ENCODE results near the gene PHF12.

Gene PHF12

DNA sequence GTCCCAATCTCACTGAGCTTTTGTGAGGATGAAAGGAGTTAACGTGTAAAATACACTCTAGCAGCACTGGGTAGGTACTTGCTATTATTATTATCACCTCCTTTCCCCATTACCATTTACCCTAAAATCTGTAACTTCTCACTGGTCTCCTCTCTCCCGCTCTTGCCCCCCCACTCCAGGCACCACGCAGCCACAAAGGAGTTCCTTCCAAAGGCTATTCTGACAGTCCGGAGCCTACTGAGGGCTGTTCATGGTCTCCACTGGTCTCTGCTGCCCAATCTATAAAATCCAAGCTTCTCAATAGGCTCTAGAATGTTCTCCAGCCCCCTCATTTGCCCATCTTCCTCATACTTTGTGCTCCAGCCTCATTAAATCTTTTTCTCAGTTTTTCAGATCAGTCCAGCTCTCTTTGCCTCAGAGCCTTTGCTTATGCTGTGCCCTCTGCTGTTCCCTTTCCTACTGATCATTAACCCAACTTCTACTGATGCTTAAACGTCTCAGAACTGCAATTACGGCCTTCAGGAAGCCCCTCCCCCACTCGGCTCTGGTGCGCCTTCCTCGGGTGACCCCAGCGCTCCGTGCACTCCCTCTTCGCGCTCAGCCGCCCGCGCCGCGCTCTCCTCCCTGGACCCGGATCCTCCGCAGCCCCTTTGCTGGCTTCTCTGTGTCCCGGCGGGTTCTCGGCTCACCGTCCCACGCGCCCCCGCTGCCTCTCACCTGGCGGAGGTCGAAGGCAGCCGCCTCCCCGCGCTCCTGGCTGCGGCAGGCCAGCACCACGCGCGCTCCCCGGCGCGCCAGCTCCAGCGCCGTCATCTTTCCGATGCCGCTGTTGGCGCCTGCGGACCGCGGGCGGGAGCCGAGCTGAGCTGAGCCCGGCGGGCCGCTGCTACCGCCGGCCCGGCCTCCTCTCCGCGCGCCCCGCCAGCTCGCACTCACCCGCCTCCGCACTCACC lies 49.2 kb downstream of the PHF12 start:
- H3K9me3 ChIP-seq (ENCODE audit: control insufficient read depth in 2 of 2, low read length in 2 of 2): no peaks in the 10 kb centered on the region
- H3K36me3 ChIP-seq (ENCODE audit: control insufficient read depth in 2 of 2, insufficient read depth in 2 of 2, low read length in 2 of 2): peaks cover 12 to 15% of the 10 kb centered on the region in 2 donors
- peaks cover 38% of the 10 kb centered on the region for H3K4me1 ChIP-seq (ENCODE audit: control insufficient read depth, insufficient read depth, low read length)
- peak overlapping the region; percentile 58 for H3K27ac ChIP-seq (ENCODE audit: low read length)
- H3K4me3 ChIP-seq (ENCODE audit: low read length in 2 of 2): peak overlapping the region; percentile 52 to 78
- peak overlapping the region; percentile 54 to 58 for H3K9ac ChIP-seq (ENCODE audit: low read length in 2 of 2)
- no peaks in the 10 kb centered on the region for H3K27me3 ChIP-seq (ENCODE audit: control insufficient read depth in 1 of 2, insufficient read depth in 2 of 2, low read length in 2 of 2)

DNA sequence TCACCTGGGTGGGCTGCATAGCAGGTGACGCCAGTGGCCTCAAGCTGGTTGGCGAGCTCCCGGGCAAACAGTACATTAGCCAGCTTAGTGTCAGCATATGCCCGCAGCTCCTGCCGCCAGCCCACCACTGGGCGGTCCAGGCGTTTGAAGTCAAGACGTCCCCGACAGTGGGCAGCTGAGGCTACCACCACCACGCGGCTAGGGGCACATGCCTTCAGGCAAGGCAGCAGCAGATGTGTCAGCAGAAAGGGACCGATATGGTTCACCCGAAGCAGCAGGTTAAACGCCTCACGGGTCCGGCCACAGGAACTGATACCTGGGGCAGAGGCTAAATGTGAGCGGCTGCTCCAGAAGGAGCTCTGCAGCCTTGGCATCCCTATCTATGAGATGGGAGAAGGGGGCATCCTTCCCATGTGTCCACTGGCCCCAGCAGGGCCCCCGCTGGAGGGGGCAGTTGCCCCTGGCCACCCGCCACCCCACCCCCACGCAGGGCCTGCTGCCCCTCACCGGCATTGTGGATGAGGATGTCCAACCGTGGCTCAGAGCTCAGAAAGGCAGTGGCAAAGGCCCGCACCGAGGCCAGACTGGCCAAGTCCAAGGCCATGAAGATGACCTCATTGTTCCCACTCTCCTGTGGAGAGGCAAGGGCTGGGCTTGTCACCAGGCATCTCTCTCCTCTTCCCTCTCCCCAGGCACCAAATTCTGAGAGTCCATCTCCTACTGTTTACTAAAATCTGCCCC lies 50.2 kb downstream of the PHF12 start:
- no peaks in the 10 kb centered on the region for H3K27me3 ChIP-seq (ENCODE audit: control insufficient read depth in 1 of 2, insufficient read depth in 2 of 2, low read length in 2 of 2)
- no peak overlapping the region for H3K27ac ChIP-seq (ENCODE audit: low read length)
- H3K9ac ChIP-seq (ENCODE audit: low read length in 2 of 2): peak overlapping the region in 1 of 2 donors; percentile 54
- H3K36me3 ChIP-seq (ENCODE audit: control insufficient read depth in 2 of 2, insufficient read depth in 2 of 2, low read length in 2 of 2): peaks cover 5 to 6% of the 10 kb centered on the region in 2 donors
- H3K4me1 ChIP-seq (ENCODE audit: control insufficient read depth, insufficient read depth, low read length): peaks cover 37% of the 10 kb centered on the region
- H3K9me3 ChIP-seq (ENCODE audit: control insufficient read depth in 2 of 2, low read length in 2 of 2): no peaks in the 10 kb centered on the region
- peak overlapping the region in 1 of 2 donors; percentile 78 for H3K4me3 ChIP-seq (ENCODE audit: low read length in 2 of 2)

DNA sequence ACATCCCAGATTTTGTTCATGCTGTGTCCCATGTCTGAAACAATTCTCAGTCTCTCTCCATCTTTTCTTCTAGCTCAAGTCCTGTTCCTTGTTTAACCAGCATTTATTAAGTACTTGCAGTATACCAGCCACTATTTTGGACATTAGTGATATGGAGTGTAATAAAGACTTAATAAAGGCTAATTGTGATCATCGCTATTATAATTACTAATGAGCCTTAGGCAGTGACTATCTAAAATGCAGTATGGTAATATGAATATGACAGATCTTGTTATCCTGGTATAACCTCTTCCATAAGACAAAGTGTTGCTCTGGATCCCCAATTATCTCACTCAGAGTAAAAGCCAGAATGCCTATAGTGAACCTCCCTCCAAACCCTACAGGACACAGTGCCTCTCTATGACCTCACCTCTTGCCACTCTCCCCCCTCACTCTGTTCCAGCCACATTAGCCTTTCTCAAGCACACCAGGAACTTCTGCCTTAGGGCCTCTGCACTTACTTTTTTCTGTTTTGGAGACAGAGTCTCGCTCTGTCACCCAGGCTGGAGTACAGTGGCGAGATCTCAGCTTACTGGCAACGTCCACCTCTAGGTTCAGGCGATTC lies 52.0 kb downstream of the PHF12 start:
- Histone ChIP-seq H3K4me1 (ENCODE audit: control insufficient read depth, insufficient read depth, low read length) (peaks cover 38% of the 10 kb centered on the region), H3K9ac (ENCODE audit: low read length in 2 of 2) (no peak overlapping the region), H3K27ac (ENCODE audit: low read length) (no peak overlapping the region), H3K9me3 (ENCODE audit: control insufficient read depth in 2 of 2, low read length in 2 of 2) (no peaks in the 10 kb centered on the region), H3K36me3 (ENCODE audit: control insufficient read depth in 2 of 2, insufficient read depth in 2 of 2, low read length in 2 of 2) (peaks cover 0 to 2% of the 10 kb centered on the region in 2 donors), H3K27me3 (ENCODE audit: control insufficient read depth in 1 of 2, insufficient read depth in 2 of 2, low read length in 2 of 2) (no peaks in the 10 kb centered on the region), H3K4me3 (ENCODE audit: low read length in 2 of 2) (no peak overlapping the region)

DNA sequence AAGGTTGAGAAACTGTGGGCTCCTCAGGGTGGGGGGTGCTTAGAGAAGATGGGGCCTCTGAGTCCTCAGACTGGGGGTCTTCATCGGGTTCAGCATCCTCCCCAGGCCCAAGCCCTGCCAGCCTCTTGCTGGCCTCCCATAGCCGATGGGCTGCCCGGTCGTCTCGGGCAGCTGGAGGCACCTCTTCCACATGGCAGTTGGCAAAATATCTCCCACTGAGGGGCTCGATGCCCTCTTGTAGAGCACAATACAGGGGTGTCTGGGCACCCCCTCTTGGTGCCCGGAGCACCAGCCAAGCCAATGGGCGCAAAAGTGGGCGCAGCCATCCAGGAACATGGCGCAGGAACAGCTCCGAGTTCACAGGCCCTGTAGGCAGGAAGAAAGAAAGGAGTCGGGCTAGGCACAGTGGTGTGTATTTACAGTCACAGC lies 52.8 kb downstream of the PHF12 start:
- Histone ChIP-seq H3K9me3 (ENCODE audit: control insufficient read depth in 2 of 2, low read length in 2 of 2) (no peaks in the 10 kb centered on the region), H3K27ac (ENCODE audit: low read length) (peak overlapping the region; percentile 85), H3K4me1 (ENCODE audit: control insufficient read depth, insufficient read depth, low read length) (peaks cover 38% of the 10 kb centered on the region), H3K9ac (ENCODE audit: low read length in 2 of 2) (peak overlapping the region; percentile 88 to 94), H3K36me3 (ENCODE audit: control insufficient read depth in 2 of 2, insufficient read depth in 2 of 2, low read length in 2 of 2) (peaks cover 0 to 2% of the 10 kb centered on the region in 2 donors), H3K27me3 (ENCODE audit: control insufficient read depth in 1 of 2, insufficient read depth in 2 of 2, low read length in 2 of 2) (no peaks in the 10 kb centered on the region), H3K4me3 (ENCODE audit: low read length in 2 of 2) (peak overlapping the region in 1 of 2 donors; percentile 87)

GRCh38 chr17:28897769-28898526 lies 53.4 kb downstream of the PHF12 start:
- Histone ChIP-seq H3K4me1 (ENCODE audit: control insufficient read depth, insufficient read depth, low read length) (peaks cover 34% of the 10 kb centered on the region), H3K27me3 (ENCODE audit: control insufficient read depth in 1 of 2, insufficient read depth in 2 of 2, low read length in 2 of 2) (no peaks in the 10 kb centered on the region), H3K36me3 (ENCODE audit: control insufficient read depth in 2 of 2, insufficient read depth in 2 of 2, low read length in 2 of 2) (peaks cover 0 to 2% of the 10 kb centered on the region in 2 donors), H3K9me3 (ENCODE audit: control insufficient read depth in 2 of 2, low read length in 2 of 2) (no peaks in the 10 kb centered on the region), H3K4me3 (ENCODE audit: low read length in 2 of 2) (peak overlapping the region; percentile 87 to 88), H3K9ac (ENCODE audit: low read length in 2 of 2) (peak overlapping the region; percentile 88 to 94), H3K27ac (ENCODE audit: low read length) (peak overlapping the region; percentile 85)

GRCh38 chr17:28896884-28897768 lies 54.2 kb downstream of the PHF12 start, which contains the start of gene FLOT2:
FLOT2 (minus strand) TSS chr17:28897733; CDS start chr17:28897574, 159 bp downstream.
- H3K9ac ChIP-seq (ENCODE audit: low read length in 2 of 2): peak within 1 kb of the TSS; percentile 88 to 94
- H3K9me3 ChIP-seq (ENCODE audit: control insufficient read depth in 2 of 2, low read length in 2 of 2): no peaks in the 10 kb centered on the region
- H3K27ac ChIP-seq (ENCODE audit: low read length): peak within 1 kb of the TSS; percentile 85
- peaks cover 0 to 2% of the 10 kb centered on the region in 2 donors for H3K36me3 ChIP-seq (ENCODE audit: control insufficient read depth in 2 of 2, insufficient read depth in 2 of 2, low read length in 2 of 2)
- no peaks in the 10 kb centered on the region for H3K27me3 ChIP-seq (ENCODE audit: control insufficient read depth in 1 of 2, insufficient read depth in 2 of 2, low read length in 2 of 2)
- peak within 1 kb of the TSS; percentile 87 to 88 for H3K4me3 ChIP-seq (ENCODE audit: low read length in 2 of 2)
- H3K4me1 ChIP-seq (ENCODE audit: control insufficient read depth, insufficient read depth, low read length): peaks cover 32% of the 10 kb centered on the region

DNA sequence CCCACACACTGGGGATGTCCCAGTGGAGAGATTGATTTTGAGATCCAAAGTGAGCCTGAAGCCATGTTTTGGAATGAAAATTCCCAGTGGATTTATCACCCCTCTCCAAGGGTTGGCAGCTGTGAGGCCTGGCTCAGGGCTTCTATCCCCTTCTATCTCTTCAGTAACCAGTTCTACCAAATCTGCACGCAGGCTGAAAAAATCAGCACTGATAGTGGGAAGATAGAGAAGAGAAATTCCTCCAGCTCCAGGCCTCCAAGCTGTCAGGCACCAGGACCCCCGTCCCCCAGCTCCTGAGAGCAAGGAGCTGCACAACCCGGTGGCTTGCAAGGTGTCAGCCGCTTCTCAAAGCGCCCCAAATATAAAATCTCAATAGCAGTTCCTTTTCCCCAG lies 54.8 kb downstream of the PHF12 start:
- H3K36me3 ChIP-seq (ENCODE audit: control insufficient read depth in 2 of 2, insufficient read depth in 2 of 2, low read length in 2 of 2): peaks cover 0 to 2% of the 10 kb centered on the region in 2 donors
- peak overlapping the region; percentile 83 to 87 for H3K4me3 ChIP-seq (ENCODE audit: low read length in 2 of 2)
- no peaks in the 10 kb centered on the region for H3K9me3 ChIP-seq (ENCODE audit: control insufficient read depth in 2 of 2, low read length in 2 of 2)
- H3K4me1 ChIP-seq (ENCODE audit: control insufficient read depth, insufficient read depth, low read length): peaks cover 29% of the 10 kb centered on the region
- peak overlapping the region; percentile 85 for H3K27ac ChIP-seq (ENCODE audit: low read length)
- H3K9ac ChIP-seq (ENCODE audit: low read length in 2 of 2): peak overlapping the region; percentile 79 to 94
- no peaks in the 10 kb centered on the region for H3K27me3 ChIP-seq (ENCODE audit: control insufficient read depth in 1 of 2, insufficient read depth in 2 of 2, low read length in 2 of 2)

DNA sequence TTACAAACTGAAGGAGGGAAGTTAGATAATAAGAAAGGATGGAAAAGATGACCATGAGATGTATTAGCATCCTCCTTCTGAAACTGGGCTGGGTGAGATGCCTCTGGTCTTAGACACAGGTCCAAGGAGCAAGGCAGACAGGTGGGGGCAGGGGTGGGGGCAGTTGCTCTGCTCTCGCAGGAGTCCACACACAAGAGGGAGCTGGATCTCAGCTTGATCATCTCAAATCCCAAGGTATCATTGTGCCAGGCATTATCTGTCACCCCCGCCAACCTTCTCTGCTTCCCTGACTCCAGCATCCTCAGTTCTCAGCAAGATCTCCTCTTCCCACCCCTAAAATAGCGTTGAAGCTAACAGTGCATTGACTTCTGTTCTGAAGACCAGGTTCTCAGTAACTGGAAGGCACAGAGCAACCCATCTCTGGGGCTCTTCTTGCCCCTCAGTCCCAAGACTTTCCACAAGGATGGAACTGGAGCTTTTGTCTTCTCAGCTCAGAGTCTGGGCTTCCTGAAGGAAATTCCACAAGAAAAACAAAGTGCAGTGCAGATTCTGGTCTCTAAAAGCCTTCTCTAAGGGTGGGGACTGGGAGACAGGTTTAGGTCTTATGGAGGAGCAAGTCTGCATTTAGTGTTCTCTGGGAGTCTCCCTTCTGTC lies 55.4 kb downstream of the PHF12 start:
- Histone ChIP-seq H3K36me3 (ENCODE audit: control insufficient read depth in 2 of 2, insufficient read depth in 2 of 2, low read length in 2 of 2) (peaks cover 0 to 5% of the 10 kb centered on the region in 2 donors), H3K27me3 (ENCODE audit: control insufficient read depth in 1 of 2, insufficient read depth in 2 of 2, low read length in 2 of 2) (no peaks in the 10 kb centered on the region), H3K9me3 (ENCODE audit: control insufficient read depth in 2 of 2, low read length in 2 of 2) (no peaks in the 10 kb centered on the region), H3K4me3 (ENCODE audit: low read length in 2 of 2) (peak overlapping the region; percentile 83 to 87), H3K27ac (ENCODE audit: low read length) (peak overlapping the region; percentile 85), H3K9ac (ENCODE audit: low read length in 2 of 2) (peak overlapping the region; percentile 79 to 94), H3K4me1 (ENCODE audit: control insufficient read depth, insufficient read depth, low read length) (peaks cover 27% of the 10 kb centered on the region)
